UCSD-AML1 (cell line): ENCODE data around the gene MUC5B.
"Not testable (repeated sequence)": the region's sequence is repeated elsewhere in the genome, so short reads cannot be mapped to it uniquely, and the experiment has no call there.

Experiments used
- DNase-seq: peaks from one replicate; lab custom pipeline; 2025; ENCODE audit not compliant: unreplicated experiment; lab: John Stamatoyannopoulos, UW

The MUC5B gene

GRCh38 chr11:1191786-1192470, 30.9 kb upstream of the MUC5B start:
- DNase-seq: not testable (repeated sequence)

GRCh38 chr11:1192741-1193325, 30.0 kb upstream of the MUC5B start:
- no peak for DNase-seq

GRCh38 chr11:1193326-1194230, 29.3 kb upstream of the MUC5B start:
- DNase-seq: no peak

GRCh38 chr11:1194231-1194976, 28.5 kb upstream of the MUC5B start:
- DNase-seq: no peak

- DNase-seq: no peak
Observed at GRCh38 chr11:1194977-1195681, 27.7 kb upstream of the MUC5B start.

GRCh38 chr11:1195682-1196515, 27.0 kb upstream of the MUC5B start:
- DNase-seq: no peak

- no peak for DNase-seq
Observed at GRCh38 chr11:1196516-1197391, 26.1 kb upstream of the MUC5B start.

- no peak for DNase-seq
Observed at GRCh38 chr11:1197431-1197885, 25.4 kb upstream of the MUC5B start.

- DNase-seq: no peak
Observed at GRCh38 chr11:1197886-1198560, 24.8 kb upstream of the MUC5B start.

- DNase-seq: no peak
Observed at GRCh38 chr11:1198561-1199240, 24.2 kb upstream of the MUC5B start.

- no peak for DNase-seq
Observed at GRCh38 chr11:1199241-1199750, 23.6 kb upstream of the MUC5B start.

- no peak for DNase-seq
Observed at GRCh38 chr11:1199751-1200610, 22.9 kb upstream of the MUC5B start.

- no peak for DNase-seq
Observed at GRCh38 chr11:1200611-1201191, 22.2 kb upstream of the MUC5B start.

GRCh38 chr11:1201395-1202153, 21.3 kb upstream of the MUC5B start:
- no peak for DNase-seq

GRCh38 chr11:1202154-1202775, 20.6 kb upstream of the MUC5B start:
- no peak for DNase-seq
